VCaP (cell line): ENCODE results near the gene FOXQ1.
A peak's percentile ranks its signal among the peaks of the same experiment; 100 is the strongest.

ENCODE experiments used
- H3K27ac ChIP-seq: fragments of 450-650 bp; 2 replicates; pipeline ENCODE4 v1.5.1; 2017
- CTCF ChIP-seq: fragments of 450-650 bp; conservative IDR thresholded peaks from 2 replicates; pipeline ENCODE4 v1.5.1; 2017; ENCODE audit warnings: mild to moderate bottlenecking, moderate library complexity

FOXQ1 gene

GRCh38 chr6:1281746-1282145, 30.2 kb upstream of the FOXQ1 start:
- TF ChIP-seq CTCF, result no peak
- no peak overlapping the region for H3K27ac ChIP-seq

GRCh38 chr6:1283501-1283900, 28.4 kb upstream of the FOXQ1 start:
- no peak overlapping the region for H3K27ac ChIP-seq
- no peak for TF ChIP-seq CTCF

- no peak overlapping the region for H3K27ac ChIP-seq
- TF ChIP-seq CTCF, result no peak
Observed at GRCh38 chr6:1285556-1285955, 26.3 kb upstream of the FOXQ1 start.

GRCh38 chr6:1285956-1286355, 25.9 kb upstream of the FOXQ1 start:
- no peak for TF ChIP-seq CTCF
- no peak overlapping the region for H3K27ac ChIP-seq

GRCh38 chr6:1287103-1287591, 24.8 kb upstream of the FOXQ1 start:
- H3K27ac ChIP-seq, result no peak overlapping the region
- TF ChIP-seq CTCF, result no peak

GRCh38 chr6:1290086-1290485, 21.8 kb upstream of the FOXQ1 start:
- no peak for TF ChIP-seq CTCF
- H3K27ac ChIP-seq, result peak overlapping the region; percentile 56

- H3K27ac ChIP-seq, result peak overlapping the region; percentile 56
- TF ChIP-seq CTCF, result no peak
Observed at GRCh38 chr6:1290805-1291204, 21.1 kb upstream of the FOXQ1 start.
